IPS DF 6.9 (cell line): ENCODE results near the gene SLC37A3.

Experiments
- DNase-seq: peaks from one replicate; pipeline ENCODE4 v3.0.0-alpha.2; 2013; ENCODE audit warnings: low read depth, low spot score
- H3K27ac ChIP-seq: one replicate; pipeline ENCODE4 v1.5.1; 2013; ENCODE audit warnings: low read length, control low read depth
- H3K27me3 ChIP-seq: 2 replicates; pipeline ENCODE4 v1.6.1; 2013; ENCODE audit warnings: mild to moderate bottlenecking, low read length; ENCODE audit not compliant: control insufficient read depth, insufficient read depth
- H3K36me3 ChIP-seq: 2 replicates; pipeline ENCODE4 v1.6.1; 2013; ENCODE audit warnings: low read length; ENCODE audit not compliant: control insufficient read depth, insufficient read depth
- H3K4me1 ChIP-seq: 2 replicates; pipeline ENCODE4 v1.6.1; 2013; ENCODE audit warnings: low read length; ENCODE audit not compliant: control insufficient read depth, insufficient read depth
- H3K4me3 ChIP-seq: 2 replicates; pipeline ENCODE4 v1.5.1; 2013; ENCODE audit warnings: mild to moderate bottlenecking, low read length
- H3K9me3 ChIP-seq: 2 replicates; pipeline ENCODE4 v1.6.1; 2013; ENCODE audit warnings: low read length, inconsistent platforms; ENCODE audit not compliant: control insufficient read depth, insufficient read depth
- WGBS: extraction: QIAGEN DNeasy Blood & Tissue Kit; methylation state at CpG from one replicate; pipeline ENCODE4 v1.1.7; 2013; ENCODE audit warnings: mixed read lengths, missing lambda C conversion rate; ENCODE audit not compliant: insufficient read length, insufficient coverage; 5-methylcytosine and 5-hydroxymethylcytosine counted together

SLC37A3 gene

GRCh38 chr7:140295224-140295738, 103.0 kb downstream of the SLC37A3 start:
- H3K27me3 ChIP-seq, result no peaks in the 10 kb centered on the region
- H3K36me3 ChIP-seq, result no peaks in the 10 kb centered on the region
- no peaks in the 10 kb centered on the region for H3K9me3 ChIP-seq
- no peak overlapping the region for H3K4me3 ChIP-seq
- no CpG with 5 or more reads among the region's 8 CpGs for WGBS
- no peaks in the 10 kb centered on the region for H3K4me1 ChIP-seq
- no peak for DNase-seq
- H3K27ac ChIP-seq, result no peak overlapping the region

- Histone ChIP-seq H3K4me1 (no peaks in the 10 kb centered on the region), H3K4me3 (no peak overlapping the region), H3K9me3 (no peaks in the 10 kb centered on the region), H3K27ac (no peak overlapping the region), H3K27me3 (no peaks in the 10 kb centered on the region), H3K36me3 (no peaks in the 10 kb centered on the region)
- DNase-seq, result no peak
- no CpG with 5 or more reads among the region's 2 CpGs for WGBS
Measured at GRCh38 chr7:140294454-140294853, 103.9 kb downstream of the SLC37A3 start.

- WGBS, result no CpG with 5 or more reads among the region's 31 CpGs
- H3K36me3 ChIP-seq, result no peaks in the 10 kb centered on the region
- H3K27me3 ChIP-seq, result no peaks in the 10 kb centered on the region
Measured at GRCh38 chr7:140292438-140292837, 105.9 kb downstream of the SLC37A3 start.

GRCh38 chr7:140289804-140290203, 108.5 kb downstream of the SLC37A3 start:
- no peak for DNase-seq
- WGBS, result no CpG with 5 or more reads among the region's 6 CpGs
- no peaks in the 10 kb centered on the region for H3K4me1 ChIP-seq
- H3K27ac ChIP-seq, result no peak overlapping the region
- no peaks in the 10 kb centered on the region for H3K9me3 ChIP-seq
- H3K4me3 ChIP-seq, result no peak overlapping the region
- no peaks in the 10 kb centered on the region for H3K36me3 ChIP-seq
- H3K27me3 ChIP-seq, result no peaks in the 10 kb centered on the region

More at GRCh38 chr7:140292438-140292837, 105.9 kb downstream of the SLC37A3 start:
- H3K9me3 ChIP-seq, result no peaks in the 10 kb centered on the region
- H3K4me1 ChIP-seq, result no peaks in the 10 kb centered on the region
- no peak overlapping the region for H3K27ac ChIP-seq
- no peak for DNase-seq
- no peak overlapping the region for H3K4me3 ChIP-seq

- no peak overlapping the region for H3K4me3 ChIP-seq
- no peaks in the 10 kb centered on the region for H3K36me3 ChIP-seq
- H3K27ac ChIP-seq, result no peak overlapping the region
- H3K4me1 ChIP-seq, result no peaks in the 10 kb centered on the region
- H3K27me3 ChIP-seq, result no peaks in the 10 kb centered on the region
- DNase-seq, result no peak
- no CpG with 5 or more reads among the region's 3 CpGs for WGBS
- H3K9me3 ChIP-seq, result no peaks in the 10 kb centered on the region
Measured at GRCh38 chr7:140287988-140288387, 110.3 kb downstream of the SLC37A3 start.

- H3K4me3 ChIP-seq, result no peak overlapping the region
- H3K4me1 ChIP-seq, result no peaks in the 10 kb centered on the region
- H3K27ac ChIP-seq, result no peak overlapping the region
- WGBS, result no CpG with 5 or more reads among the region's 6 CpGs
- H3K36me3 ChIP-seq, result no peaks in the 10 kb centered on the region
- no peaks in the 10 kb centered on the region for H3K27me3 ChIP-seq
- DNase-seq, result no peak
- no peaks in the 10 kb centered on the region for H3K9me3 ChIP-seq
Measured at GRCh38 chr7:140285938-140286337, 112.4 kb downstream of the SLC37A3 start.

- no peak for DNase-seq
- H3K27me3 ChIP-seq, result no peaks in the 10 kb centered on the region
- no peak overlapping the region for H3K4me3 ChIP-seq
- H3K36me3 ChIP-seq, result no peaks in the 10 kb centered on the region
- WGBS, result no CpG with 5 or more reads among the region's 1 CpG
- no peak overlapping the region for H3K27ac ChIP-seq
- H3K9me3 ChIP-seq, result no peaks in the 10 kb centered on the region
- H3K4me1 ChIP-seq, result no peaks in the 10 kb centered on the region
Measured at GRCh38 chr7:140284062-140284461, 114.3 kb downstream of the SLC37A3 start.
